Cardiac septum (tissue), 1 donor: Measurements from ENCODE around the gene AATF. TPM values are rescaled to one million over a fixed set of nuclear protein-coding genes. Genes with fewer than 3 reads are reported as not detected.

Source experiments
- DNase-seq: peaks from one replicate; pipeline ENCODE4 v3.0.0-alpha.2; 2020; ENCODE audit warnings: low spot score
- intact Hi-C: fragments of 100-400 bp; cut with DNase I; formaldehyde crosslinking; loops from one replicate; pipeline ENCODE4 v1.14.0; 2022
- total RNA-seq: library from RNA; stranded (reverse); fragmentation: NEBNext Ultra II Directional; extraction: Animal tissue kit (Norgen Biotek cat#: 25700); gene quantifications from one replicate; pipeline ENCODE4 v1.2.1, GENCODE V29; 2021
- donor health status: DM: no; HTN: no; CAD: no.

Gene AATF
- total RNA-seq, 1 donor from 2014 or later, result 32.7 TPM

DNA sequence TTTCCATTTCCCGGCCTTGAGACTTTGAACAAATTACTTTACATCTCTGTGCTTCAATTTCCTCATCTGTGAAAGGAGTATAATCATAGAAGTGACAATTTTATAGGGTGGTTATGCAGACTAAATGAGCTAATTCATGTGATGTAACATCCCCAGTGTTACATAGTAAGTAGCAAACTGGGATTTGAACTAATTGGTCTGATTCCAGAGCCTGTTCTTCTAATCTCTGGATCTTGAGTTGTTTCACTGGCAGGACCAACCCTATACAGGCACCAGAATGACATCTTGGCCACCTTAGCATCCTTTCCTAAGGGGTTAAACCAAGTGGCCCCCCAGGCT is 77.7 kb downstream of the AATF start:
- intact Hi-C loops, result no loop called here
- DNase-seq, result no peak

DNA sequence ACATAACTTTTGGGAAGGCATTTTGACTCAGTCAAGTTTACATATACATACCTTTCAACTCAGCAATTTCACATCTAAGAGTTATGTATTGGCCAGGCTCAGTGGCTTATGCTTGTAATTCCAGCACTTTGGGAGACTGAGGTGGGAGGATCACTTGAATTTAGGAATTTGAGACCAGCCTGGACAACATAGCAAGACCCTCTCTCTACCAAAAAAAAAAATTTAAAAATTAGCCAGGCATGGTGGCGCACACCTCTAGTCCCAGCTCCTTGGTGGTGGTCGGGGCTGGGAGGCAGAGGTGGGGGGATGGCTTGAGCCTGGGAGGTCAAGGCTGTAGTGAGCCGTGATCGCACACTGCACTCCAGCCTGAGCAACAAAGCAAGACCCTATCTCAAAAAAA is 79.3 kb downstream of the AATF start:
- no peak for DNase-seq
- intact Hi-C loops, result no loop called here

DNA sequence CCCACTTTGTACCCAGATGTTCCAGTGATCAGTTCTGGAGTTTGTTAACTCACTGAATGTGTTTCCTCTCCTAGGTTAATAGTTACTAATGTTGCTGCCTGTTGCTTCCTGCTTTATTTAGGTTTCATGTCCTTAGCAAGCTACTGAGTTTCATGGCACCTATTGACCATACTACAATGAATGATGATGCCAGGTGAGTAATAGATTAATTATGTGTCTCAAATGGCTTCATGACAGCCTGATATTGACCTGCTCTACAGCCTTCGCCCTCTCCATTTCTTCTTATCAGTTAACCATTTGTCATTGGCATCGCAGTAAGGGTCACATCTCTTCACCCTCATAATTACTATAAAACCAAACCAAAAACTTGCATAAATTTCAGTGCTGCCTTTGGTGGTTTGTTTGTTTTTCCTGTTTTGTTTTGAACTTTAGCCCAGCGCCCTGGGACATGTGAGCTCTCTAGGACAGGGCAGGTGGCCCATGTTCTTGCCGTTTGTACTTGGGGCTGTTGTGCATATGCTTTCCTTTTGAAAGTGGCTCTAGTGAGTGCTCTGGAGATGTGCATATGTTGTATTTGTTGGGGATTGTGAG is 82.8 kb downstream of the AATF start:
- intact Hi-C loops, result no loop called here

DNA sequence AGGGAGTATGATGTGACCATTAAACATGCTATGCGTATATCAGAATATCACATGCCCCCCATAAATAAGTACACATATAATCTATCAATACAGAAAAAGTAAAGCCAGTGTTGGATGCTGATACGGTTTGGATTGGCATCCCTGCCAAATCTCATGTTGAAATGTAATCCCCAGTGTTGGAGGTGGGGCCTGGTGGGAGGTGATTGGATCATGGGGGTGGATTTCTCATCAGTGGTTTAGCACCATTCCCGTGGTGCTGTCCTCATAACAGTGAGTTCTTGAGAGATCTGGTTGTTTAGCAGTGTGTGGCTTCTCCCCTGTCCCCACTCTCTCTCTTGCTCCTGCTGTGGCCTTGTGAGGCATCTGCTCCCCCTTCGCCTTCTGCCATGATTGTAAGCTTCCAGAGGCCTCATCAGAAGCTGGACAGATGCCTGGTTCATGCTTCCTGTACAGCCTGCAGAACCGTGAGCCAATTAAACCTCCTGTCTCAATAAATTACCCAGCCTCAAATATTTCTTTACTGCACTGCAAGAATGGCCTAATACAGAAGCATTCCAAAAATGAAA is 88.9 kb downstream of the AATF start:
- intact Hi-C loops, result no loop called here
- DNase-seq, result no peak

More for the DNA sequence above, 82.8 kb downstream of the AATF start:
- no peak for DNase-seq

DNA sequence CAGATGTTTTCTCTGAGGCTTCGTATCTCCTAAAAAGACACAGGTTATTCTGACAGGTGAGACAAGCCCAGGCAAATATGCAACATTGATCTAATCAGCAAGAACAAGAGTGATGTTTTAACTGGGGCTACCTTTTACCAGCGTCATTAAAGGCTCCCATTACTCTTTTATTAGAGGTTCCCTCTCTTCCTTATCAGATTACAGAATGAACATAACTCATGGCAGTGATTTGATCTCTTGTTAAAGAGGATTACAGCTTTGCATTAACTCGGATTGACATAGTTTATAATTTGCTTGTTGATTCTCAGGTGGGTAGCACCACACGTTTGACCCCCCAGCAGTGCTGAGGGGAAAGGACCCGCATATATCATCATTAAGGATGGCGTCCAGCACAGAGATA is 90.5 kb downstream of the AATF start:
- no peak for DNase-seq
- intact Hi-C loops, result no loop called here

DNA sequence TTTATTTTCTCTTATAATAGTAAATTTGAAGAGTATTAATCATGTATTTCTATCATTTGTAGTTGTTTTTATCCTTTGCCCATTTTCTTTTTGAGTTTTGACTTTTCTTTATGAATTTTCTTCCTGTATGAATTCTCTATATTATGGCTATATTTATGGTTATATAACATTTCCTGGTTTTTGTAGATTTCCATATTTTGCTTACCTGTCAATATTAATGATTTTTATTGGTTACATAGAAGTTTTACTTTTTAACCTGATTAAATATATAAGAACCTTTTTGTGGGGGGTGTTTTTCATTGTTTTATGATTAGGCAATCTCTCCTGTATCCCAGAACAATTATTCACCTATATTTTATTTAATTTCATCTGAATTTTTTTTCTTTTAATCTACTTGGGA is 93.2 kb downstream of the AATF start:
- no peak for DNase-seq
- intact Hi-C loops, result no loop called here

DNA sequence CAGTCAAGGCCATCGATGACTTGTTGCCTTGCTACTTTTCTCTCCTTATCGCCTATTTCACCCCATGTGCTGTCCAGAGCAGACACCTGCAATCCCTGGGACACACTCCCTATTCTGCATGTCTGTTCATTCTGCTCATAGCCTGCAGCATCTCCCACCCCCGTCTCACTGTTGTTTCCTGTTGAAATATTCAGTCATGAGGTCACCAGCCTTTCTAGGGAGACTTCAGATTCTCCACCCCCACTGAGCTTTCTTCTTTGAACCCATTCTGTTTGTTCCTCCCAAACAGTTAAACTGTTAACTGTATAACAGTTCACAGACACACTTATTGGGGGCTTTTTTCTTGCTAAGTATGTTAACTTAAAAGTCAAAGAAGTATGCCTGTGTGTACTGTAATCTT is 94.4 kb downstream of the AATF start:
- DNase-seq, result no peak
- intact Hi-C loops, result no loop called here

DNA sequence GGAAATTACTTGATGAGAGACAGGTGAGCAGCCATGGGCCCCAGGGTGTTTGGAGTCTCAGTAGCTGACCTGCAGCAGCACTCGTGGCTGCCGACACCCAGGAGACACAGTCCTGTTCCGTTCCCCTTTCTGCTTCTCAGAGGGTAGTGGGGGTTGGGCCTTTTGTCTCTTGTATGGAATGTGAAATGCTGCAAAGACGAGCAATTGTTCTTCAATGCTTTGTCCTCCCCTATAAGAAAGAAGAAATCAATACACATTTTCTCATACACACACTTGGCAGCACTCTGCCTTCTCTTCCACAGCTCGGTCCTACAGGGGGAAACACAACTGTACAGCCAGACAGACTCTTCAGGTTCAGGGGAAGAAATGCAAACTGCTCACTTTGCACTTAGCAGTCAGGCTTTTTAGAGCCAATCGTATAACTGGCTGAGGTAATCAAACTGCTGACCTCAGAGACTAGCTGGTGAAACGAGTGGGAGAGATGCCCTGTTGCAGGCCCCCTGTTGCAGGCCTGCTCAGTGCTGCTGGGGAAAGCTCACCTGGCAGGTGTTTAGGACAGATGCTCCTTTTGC is 96.7 kb downstream of the AATF start:
- intact Hi-C loops, result no loop called here
- DNase-seq, result no peak

DNA sequence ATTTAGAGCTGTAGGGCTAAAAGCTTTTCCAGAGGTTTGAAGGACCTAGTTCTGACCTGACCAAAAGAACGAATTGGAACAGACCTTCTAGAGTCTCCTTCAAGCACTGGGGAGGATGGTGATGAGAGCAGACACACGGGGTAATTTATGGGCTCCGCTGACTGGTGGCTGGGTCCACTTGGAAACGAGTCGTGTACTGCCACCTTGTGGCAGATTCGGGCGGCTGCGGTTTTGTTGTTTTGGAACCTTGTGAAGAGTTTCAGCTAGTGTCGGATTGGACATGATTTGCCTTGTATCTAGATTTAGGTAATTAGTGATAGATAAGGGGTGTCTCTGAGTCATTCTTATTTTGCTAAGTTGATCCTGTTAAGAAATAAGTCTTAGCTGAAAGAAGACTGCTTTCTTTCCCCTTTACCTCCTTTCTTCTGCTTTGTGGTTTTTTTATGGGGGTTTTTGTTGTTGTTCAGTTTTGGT is 98.9 kb downstream of the AATF start:
- intact Hi-C loops, result loop anchor here (2.0 kb wide), 1 partner anchor 419 kb away; no protein-coding TSS in a partner anchor
- peak; percentile 84 for DNase-seq

DNA sequence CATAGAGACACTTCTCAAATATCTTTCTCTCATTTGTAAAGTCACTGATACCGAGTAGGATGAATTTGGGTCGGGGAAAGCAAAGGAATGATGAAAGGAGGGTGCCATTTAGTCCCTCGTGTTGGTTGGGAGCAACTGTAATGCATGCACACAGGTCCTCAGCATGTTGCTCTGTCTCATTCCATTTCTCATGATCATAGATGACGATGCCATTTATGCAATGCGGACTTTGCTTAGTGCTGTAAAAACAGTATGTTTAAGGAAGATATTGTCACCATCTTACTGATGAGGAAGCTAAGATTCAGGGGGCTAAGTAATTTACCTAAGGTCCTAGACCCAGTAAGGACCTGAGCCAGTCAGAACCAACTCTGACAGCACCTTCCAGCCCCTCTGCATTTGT is 100.1 kb downstream of the AATF start:
- DNase-seq, result no peak
- intact Hi-C loops, result loop anchor here (2.0 kb wide), 1 partner anchor 420 kb away; no protein-coding TSS in a partner anchor

DNA sequence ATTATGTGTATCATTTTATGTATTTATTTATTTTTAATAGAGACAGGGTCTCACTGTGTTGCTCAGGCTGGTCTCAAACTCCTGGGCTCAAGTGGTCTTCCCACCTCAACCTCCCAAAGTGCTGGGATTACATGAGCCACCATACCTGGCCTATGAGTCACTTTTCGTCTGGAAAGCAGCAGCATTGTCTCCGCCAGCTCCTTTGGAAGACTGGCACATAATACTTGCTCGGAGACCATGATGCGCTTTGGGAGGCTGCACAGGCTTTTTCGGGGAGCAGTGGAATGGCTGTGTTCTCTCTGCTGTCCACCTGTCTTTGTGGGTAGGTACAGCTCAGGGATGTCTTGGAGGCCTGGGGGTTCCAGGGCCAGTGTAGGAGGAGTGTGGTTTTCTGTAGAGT is 102.2 kb downstream of the AATF start:
- intact Hi-C loops, result no loop called here
- no peak for DNase-seq

DNA sequence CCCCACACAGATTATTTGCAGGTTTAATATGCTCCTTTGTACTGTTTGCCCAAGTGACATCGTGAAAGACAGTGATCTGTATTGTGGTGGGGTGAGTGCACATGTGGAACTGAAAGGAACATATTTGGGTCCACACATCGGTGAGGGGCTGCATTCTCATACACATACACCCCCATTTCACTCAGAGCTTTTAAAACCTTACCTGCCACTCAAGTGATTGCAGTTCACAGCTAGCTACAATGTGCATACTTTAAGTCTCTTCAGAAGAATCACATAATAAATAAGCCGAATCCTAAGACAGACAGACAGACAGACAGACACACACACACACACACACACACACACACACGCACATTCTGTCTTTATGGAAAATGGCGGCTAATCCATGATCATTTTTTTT is 102.6 kb downstream of the AATF start:
- intact Hi-C loops, result no loop called here
- no peak for DNase-seq

DNA sequence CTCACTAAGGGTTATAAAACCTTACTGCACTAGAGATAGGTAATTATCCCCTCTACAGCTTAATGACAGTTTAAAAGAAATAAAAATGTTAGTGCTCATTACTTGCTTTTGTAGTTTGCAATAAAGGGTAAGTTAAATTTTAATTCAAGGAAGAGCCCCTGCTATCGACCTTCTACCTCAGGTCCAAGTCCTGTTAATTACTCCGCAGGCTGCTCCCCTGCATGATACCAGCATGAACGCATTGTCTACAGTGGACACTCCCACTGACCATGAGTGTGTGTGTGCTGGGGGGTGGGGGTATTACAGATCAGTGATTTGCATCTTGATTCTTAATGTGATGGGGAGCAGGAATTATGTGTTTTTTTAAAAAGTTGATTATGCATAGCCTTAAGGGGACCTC is 103.1 kb downstream of the AATF start:
- DNase-seq, result no peak
- intact Hi-C loops, result no loop called here

DNA sequence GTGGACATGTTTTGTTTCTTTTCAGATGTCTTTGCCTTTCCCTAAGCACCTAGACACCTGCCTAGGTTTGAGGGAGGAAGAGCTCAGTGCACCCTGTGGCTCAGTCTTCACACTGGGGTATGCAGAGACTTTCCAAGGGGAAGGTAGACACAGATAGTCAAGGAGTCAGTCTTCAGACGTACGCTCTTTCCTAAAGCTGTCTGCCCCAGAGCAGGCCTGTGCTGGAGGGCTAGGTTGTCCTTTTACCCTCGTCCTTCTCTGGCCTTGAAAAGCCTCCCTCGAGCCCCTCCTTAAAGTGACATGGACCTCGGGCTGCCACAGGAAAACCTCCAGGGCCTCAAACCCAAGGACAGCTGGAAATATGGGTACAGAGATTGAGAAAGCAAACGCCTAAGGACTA is 103.7 kb downstream of the AATF start:
- intact Hi-C loops, result no loop called here
- no peak for DNase-seq

DNA sequence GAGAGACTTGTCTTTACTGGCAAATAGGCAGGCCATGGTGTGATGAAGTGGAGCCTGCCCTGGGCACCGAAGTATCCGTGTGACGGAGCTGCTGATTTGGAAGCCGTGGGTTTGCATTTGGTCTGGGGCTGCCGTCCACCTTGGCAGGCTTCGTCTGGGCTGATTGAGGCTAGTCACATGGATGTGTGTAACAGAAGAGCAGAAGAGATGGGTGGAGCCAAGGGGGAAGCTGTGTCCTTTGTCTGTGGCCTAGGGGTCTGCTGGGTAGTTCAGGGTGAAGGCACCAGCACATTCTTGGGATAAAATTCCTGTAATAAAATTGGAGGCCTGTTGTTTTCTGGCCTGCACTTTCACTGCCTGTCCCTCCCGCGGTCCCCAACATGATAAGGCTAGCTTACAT is 106.1 kb downstream of the AATF start:
- no peak for DNase-seq
- intact Hi-C loops, result no loop called here

DNA sequence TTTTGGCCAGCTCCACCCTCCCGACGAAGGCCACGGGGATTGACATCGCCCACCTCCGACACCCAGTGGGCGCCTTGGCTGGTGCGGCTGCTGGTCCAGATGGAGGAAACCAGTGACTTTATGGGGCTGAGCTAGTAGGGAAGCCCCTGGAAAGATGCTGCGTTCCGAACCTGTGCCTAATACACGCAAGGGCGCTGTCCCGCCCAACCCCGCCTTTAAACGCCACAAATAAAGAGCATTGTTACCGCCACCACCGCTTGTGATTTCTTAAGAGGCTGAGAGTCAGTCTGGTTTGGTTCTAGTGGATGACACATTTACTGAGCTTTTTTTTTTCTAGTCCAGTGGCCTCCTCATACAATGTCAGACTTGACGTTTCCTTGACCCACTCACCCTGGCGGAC is 107.9 kb downstream of the AATF start:
- no peak for DNase-seq
- intact Hi-C loops, result no loop called here

DNA sequence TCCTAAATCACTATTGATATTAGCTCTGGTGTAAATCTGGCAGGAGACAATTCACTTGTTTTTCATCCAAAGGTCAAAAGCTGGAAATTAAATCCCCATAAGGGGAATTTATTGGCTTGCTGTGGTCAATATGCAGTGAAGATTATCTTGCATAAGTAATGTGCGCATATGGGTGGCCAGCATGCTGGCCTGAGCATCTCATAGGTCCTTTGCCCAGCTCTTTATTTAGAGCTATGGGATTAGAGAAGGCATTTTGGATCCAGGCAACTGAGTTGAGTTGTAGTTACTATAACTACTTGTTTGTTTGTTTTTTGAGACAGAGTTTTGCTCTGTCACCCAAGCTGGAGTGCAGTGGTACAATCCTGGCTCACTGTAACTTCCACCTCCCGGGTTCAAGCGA is 110.7 kb downstream of the AATF start:
- no peak for DNase-seq
- intact Hi-C loops, result no loop called here

DNA sequence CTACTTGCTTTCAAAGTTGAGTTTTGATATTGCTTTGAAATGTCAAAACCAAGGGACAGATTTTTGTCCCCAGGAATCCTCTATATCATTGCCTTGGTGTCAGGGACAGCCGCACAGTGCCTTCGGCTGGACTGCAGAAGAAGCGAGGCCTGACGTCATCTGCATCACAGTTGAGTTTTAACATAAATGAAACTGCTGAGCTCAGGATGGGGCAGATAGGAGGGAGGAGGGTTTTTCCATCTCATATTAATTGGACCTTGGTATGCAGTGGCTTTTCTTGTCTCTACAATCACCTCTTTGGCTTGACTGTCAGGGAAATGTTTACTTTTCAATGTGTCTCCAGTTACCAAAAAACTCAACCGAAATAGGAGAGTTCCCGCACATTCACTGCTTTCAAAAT is 111.3 kb downstream of the AATF start:
- intact Hi-C loops, result no loop called here
- no peak for DNase-seq

DNA sequence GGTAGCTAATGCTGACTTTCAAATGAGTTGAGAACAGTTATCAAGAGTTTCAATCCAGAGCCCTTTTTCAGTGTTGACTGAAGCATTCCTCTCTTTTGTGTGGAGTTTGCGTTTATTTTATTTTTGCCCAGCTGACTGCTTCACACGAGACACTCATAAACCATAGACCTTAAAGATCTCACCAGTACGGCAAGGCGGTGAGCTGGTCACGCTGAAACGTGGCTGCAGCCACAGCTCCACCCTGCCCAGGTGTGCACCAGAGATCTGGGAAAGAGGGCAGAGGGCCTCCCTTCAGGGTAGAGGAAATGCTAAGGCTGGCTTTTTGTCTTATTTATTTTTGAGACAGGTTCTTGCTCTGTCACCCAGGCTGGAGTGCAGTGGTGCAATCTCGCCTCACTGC is 112.2 kb downstream of the AATF start:
- intact Hi-C loops, result no loop called here
- no peak for DNase-seq

DNA sequence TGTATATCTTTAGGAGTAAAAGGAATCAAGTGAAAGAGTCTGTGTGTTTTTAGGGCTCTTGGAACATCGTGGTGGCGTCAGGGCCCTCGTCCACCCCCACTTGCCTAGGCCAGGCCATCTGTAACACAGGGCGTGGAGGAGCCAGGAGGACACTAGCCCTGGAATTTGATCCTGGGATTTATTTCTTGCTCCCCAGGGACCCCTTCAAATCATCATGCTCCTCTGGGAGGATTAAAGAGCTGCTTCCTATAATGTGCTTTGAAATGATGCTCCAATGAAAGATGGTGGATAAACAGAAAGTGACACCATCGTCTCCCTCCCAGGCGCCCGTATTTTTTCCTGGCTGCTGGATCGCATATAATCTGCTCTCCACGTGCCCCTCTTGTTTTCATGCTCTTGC is 113.3 kb downstream of the AATF start:
- intact Hi-C loops, result no loop called here
- DNase-seq, result no peak

DNA sequence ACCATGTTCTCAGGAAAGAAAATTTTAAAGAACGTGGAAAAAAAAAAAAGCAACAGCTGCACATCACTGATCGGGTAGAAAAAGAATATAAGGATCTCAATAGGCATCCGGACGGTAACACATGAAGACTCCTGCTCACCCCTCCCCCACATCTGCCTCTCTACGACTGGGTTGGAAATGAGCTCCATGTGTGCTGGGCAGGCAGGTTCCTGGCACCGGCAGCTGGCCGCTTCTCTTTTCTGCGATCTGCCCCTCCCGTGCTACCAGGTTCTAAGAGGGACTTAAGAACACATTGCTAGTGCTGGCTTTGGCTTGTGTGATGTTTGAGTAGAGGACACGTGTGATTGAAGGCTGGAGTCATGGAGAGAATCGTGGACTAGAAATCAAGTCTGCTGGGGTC is 115.5 kb downstream of the AATF start:
- intact Hi-C loops, result no loop called here
- DNase-seq, result no peak

DNA sequence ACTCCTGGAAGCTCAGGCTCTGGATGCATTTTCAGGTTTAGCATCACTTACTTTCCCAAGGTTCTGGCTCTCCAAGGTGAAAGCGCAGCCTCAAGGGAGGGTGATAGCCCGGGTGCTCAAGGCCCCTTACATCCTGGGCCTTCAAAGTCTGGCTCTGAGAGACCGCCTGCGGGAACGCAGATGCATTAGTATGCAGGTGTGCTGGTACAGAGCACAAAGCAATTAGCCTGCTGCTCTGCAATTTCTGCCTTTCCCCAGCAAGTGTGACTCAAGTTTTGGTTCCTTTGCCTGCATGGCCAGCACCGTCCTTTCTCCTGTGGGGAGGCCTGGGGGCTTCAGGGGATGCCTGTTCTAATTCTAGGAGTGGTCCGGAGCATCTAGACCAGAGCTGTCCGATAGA is 116.2 kb downstream of the AATF start:
- intact Hi-C loops, result no loop called here
- no peak for DNase-seq
